Fibroblast of lung (primary cell): ENCODE data around the gene CD320. TPM values are rescaled to one million over a fixed set of nuclear protein-coding genes. Genes with fewer than 3 reads are reported as not detected.
"Not testable (repeated sequence)": the region's sequence is repeated elsewhere in the genome, so short reads cannot be mapped to it uniquely, and the experiment has no call there.

Experiments
- DNase-seq, 2 donors: peaks; one replicate each; pipeline versions ENCODE4 v3.0.0 to v3.0.0-alpha.2; 2010; ENCODE audit warnings: low read depth in 2 of 2
- H2AFZ ChIP-seq: 2 replicates; pipeline ENCODE4 v1.5.1; 2012; ENCODE audit warnings: low read length, control low read depth, inconsistent platforms
- H3K27ac ChIP-seq: 2 replicates; pipeline ENCODE4 v1.5.1; 2011; ENCODE audit warnings: low read length, control low read depth; ENCODE audit not compliant: insufficient read depth
- H3K27me3 ChIP-seq: 2 replicates; pipeline ENCODE4 v1.5.1; 2011; ENCODE audit warnings: mild to moderate bottlenecking, low read length; ENCODE audit not compliant: control insufficient read depth, insufficient read depth
- H3K36me3 ChIP-seq: 2 replicates; pipeline ENCODE4 v1.5.1; 2011; ENCODE audit warnings: low read length; ENCODE audit not compliant: control insufficient read depth, insufficient read depth
- H3K4me1 ChIP-seq: 2 replicates; pipeline ENCODE4 v1.5.1; 2011; ENCODE audit warnings: low read length; ENCODE audit not compliant: control insufficient read depth, insufficient read depth; ENCODE audit errors: extremely low read depth
- H3K4me2 ChIP-seq: 2 replicates; pipeline ENCODE4 v1.5.1; 2011; ENCODE audit warnings: low read length, control low read depth; ENCODE audit not compliant: insufficient read depth; ENCODE audit errors: extremely low read depth
- H3K4me3 ChIP-seq, 4 experiments: fragments of 200-600 bp in 1 of 4; sonication (generic) in 1 of 4; replicated peaks in 1 of 4; 2 replicates each; pipeline ENCODE4 v1.5.1; 2011 to 2016; ENCODE audit warnings: low read length in 4 of 4, low read depth in 3 of 4, mild to moderate bottlenecking in 3 of 4, control low read depth in 2 of 4, inconsistent platforms in 1 of 4, mixed read lengths in 1 of 4; ENCODE audit not compliant: insufficient read depth in 1 of 4; ENCODE audit errors: control extremely low read depth in 1 of 4
- H3K79me2 ChIP-seq: 2 replicates; pipeline ENCODE4 v1.5.1; 2012; ENCODE audit warnings: mild to moderate bottlenecking, low read length, inconsistent platforms; ENCODE audit not compliant: control insufficient read depth, insufficient read depth
- H3K9ac ChIP-seq: 2 replicates; pipeline ENCODE4 v1.5.1; 2011; ENCODE audit warnings: mild to moderate bottlenecking, low read length, control low read depth; ENCODE audit not compliant: insufficient read depth
- H3K9me3 ChIP-seq: 2 replicates; pipeline ENCODE4 v1.5.1; 2012; ENCODE audit warnings: low read depth, low read length; ENCODE audit not compliant: control insufficient read depth, insufficient read depth
- H4K20me1 ChIP-seq: 2 replicates; pipeline ENCODE4 v1.5.1; 2011; ENCODE audit warnings: low read length; ENCODE audit not compliant: control insufficient read depth, insufficient read depth; ENCODE audit errors: extremely low read depth
- EZH2 ChIP-seq: IDR thresholded peaks from 2 replicates; pipeline ENCODE4 v1.5.1; 2012; ENCODE audit warnings: low read length, control low read depth, mild to moderate bottlenecking; ENCODE audit errors: missing control alignments
- polyA minus RNA-seq: library from RNA; depleted of rRNA, polyadenylated mRNA; stranded (reverse); fragments of >200 nt; gene quantifications from 2 replicates; pipeline ENCODE4 v1.2.3, GENCODE V29; 2011; ENCODE audit warnings: low replicate concordance
- polyA plus RNA-seq, 2 donors: library from polyadenylated mRNA; depleted of rRNA in 1 of 2; stranded (reverse) in 1 of 2; unstranded in 1 of 2; fragments of >200 nt; gene quantifications; 2 replicates each; pipeline ENCODE4 v1.2.1, GENCODE V29; 2011 to 2012; ENCODE audit warnings: missing spikeins in 1 of 2
- total RNA-seq: library from RNA; depleted of rRNA; stranded (reverse); fragments of >200 nt; gene quantifications from 2 replicates; pipeline ENCODE4 v1.2.1, GENCODE V29; 2014
- TF ChIP-seq, protein P1 (sequence below), 2 donors: IDR thresholded peaks in 1 of 2; conservative IDR thresholded peaks in 1 of 2; 1 replicate in 1 of 2; 2 replicates in 1 of 2; pipeline ENCODE4 v1.5.1; 2011 to 2012; ENCODE audit warnings: low read length in 2 of 2, control low read depth in 1 of 2, inconsistent platforms in 1 of 2, low read depth in 1 of 2, mild to moderate bottlenecking in 1 of 2

CD320 gene
- 9.8 and 22.6 TPM in 2 replicates for total RNA-seq
- 13.9 and 29.1 TPM in 2 replicates for polyA plus RNA-seq
- 24.4 and 49.0 TPM in 2 replicates for polyA plus RNA-seq (2012)
- 19.4 and 23.0 TPM in 2 replicates for polyA minus RNA-seq

DNA sequence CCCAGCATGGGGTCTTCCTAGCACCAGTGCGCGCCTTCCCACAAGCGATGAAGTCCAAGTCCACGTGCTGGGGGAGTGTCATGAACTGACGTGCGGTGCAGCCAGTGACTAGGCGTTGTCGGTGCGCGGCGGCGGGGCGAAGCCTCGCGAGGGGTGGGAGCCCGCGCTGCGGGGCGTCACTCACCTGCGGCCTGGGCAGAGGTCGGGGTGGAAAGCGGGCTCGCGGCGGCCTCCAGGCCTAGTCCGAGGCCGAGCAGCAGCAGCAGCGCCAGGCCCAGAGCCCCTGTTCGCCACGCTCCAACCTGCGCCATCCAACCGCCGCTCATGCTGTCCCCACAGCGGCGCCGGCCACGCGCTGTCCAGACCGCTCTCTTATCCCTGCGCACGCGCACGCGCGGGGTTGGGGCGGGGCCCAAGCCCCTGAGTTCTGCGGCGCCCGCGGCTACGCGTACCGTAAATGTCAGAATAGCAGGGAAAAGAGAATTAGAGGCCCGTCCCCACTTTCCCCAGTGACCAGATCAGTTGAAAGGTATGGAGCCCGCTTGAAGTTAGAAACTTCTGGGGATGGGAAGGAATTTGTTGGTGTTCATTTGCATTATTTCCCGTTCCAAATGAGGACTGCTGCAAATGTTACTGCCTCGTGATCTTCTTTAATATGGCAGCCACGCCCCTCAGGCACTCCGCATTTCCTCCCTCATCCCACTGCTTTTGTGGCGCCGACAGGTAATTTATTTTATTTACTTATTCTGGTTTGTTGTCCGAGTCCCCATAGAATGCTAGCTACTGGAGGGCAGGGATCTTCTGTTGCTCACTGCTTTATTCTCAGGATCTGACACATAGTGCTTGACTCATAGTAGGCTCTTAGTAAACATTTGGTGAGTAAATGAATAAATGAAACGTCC lies at the start of gene CD320:
Gene CD320, minus strand, starts transcription at position 394 of the 902 bp plus-strand sequence. Its CDS starts 68 bp downstream, at position 326.
- Histone ChIP-seq H3K4me1 (peaks cover 9% of the 10 kb centered on the region), H3K36me3 (peaks cover 7% of the 10 kb centered on the region), H3K79me2 (no peaks in the 10 kb centered on the region), H3K27ac (peak within 1 kb of the TSS; percentile 61), H3K4me3 (peak within 1 kb of the TSS; percentile 27 to 65 (median 50)), H3K9ac (peak within 1 kb of the TSS; percentile 65), H2AFZ (peak within 1 kb of the TSS; percentile 52), H4K20me1 (no peaks in the 10 kb centered on the region), H3K4me2 (peak within 1 kb of the TSS; percentile 87), H3K9me3 (no peaks in the 10 kb centered on the region), H3K27me3 (no peaks in the 10 kb centered on the region)
- peak; percentile 86 to 89 for DNase-seq
- TF ChIP-seq, protein P1, sequence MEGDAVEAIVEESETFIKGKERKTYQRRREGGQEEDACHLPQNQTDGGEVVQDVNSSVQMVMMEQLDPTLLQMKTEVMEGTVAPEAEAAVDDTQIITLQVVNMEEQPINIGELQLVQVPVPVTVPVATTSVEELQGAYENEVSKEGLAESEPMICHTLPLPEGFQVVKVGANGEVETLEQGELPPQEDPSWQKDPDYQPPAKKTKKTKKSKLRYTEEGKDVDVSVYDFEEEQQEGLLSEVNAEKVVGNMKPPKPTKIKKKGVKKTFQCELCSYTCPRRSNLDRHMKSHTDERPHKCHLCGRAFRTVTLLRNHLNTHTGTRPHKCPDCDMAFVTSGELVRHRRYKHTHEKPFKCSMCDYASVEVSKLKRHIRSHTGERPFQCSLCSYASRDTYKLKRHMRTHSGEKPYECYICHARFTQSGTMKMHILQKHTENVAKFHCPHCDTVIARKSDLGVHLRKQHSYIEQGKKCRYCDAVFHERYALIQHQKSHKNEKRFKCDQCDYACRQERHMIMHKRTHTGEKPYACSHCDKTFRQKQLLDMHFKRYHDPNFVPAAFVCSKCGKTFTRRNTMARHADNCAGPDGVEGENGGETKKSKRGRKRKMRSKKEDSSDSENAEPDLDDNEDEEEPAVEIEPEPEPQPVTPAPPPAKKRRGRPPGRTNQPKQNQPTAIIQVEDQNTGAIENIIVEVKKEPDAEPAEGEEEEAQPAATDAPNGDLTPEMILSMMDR (conservative IDR thresholded peaks at IDR 0.05 in 1 of 2, IDR thresholded peaks at IDR 0.05 in 1 of 2; ENCODE audit: low read depth in 1 of 2, low read length in 2 of 2) = no peak
- TF ChIP-seq EZH2 = no peak

- no peaks in the 10 kb centered on the region for H3K9me3 ChIP-seq
- no peak overlapping the region for H3K9ac ChIP-seq
- H3K4me3 ChIP-seq = no peak overlapping the region
- no peaks in the 10 kb centered on the region for H4K20me1 ChIP-seq
- H2AFZ ChIP-seq = no peak overlapping the region
- H3K27me3 ChIP-seq = no peaks in the 10 kb centered on the region
- no peak overlapping the region for H3K27ac ChIP-seq
- peaks cover 10% of the 10 kb centered on the region for H3K4me1 ChIP-seq
- no peaks in the 10 kb centered on the region for H3K36me3 ChIP-seq
- peak in 1 of 2 donors; percentile 27 for DNase-seq
- H3K4me2 ChIP-seq = no peak overlapping the region
- H3K79me2 ChIP-seq = no peaks in the 10 kb centered on the region
- TF ChIP-seq, protein P1 (conservative IDR thresholded peaks at IDR 0.05 in 1 of 2, IDR thresholded peaks at IDR 0.05 in 1 of 2; ENCODE audit: low read depth in 1 of 2, low read length in 2 of 2) = no peak
- no peak for TF ChIP-seq EZH2
Observed at GRCh38 chr19:8357007-8357521, 48.9 kb upstream of the CD320 start.

DNA sequence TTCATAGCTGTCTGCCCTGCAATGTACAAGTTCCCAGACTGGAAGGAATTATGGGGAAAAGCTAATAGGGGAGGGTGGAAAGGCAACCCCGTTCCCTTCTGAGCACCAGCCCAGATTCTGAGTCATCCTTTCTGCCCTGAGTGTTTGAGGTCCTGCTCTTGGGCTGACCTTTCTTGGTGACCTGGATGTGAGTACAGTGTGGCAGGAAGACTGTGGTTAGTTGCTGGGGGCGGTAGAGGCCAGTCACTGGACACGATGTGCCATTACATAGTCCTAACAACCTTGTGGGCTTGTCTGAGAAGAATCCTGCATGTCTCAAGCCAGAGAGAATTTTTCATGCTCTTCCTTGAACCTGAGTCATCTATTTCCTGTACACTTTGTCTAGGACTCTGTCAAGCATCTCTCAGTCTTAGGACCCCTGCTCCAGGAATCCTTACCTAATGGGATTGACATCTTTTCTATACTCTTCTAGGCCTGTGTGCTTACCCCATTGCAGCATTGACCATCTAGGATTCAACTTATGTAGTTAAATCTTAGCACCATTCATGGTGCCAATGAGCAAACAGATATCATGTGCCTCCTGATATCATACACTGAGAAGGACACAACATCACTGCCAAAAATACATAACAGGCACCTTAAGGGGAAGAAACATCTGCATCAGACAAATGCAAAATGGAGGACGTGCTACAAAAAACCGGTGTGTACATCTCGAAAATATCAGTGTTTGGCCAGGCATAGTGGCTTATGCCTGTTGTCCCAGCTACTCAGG lies 47.7 kb upstream of the CD320 start:
- no peaks in the 10 kb centered on the region for H3K27me3 ChIP-seq
- H3K36me3 ChIP-seq = no peaks in the 10 kb centered on the region
- H3K27ac ChIP-seq = peak overlapping the region; percentile 60
- H3K9ac ChIP-seq = no peak overlapping the region
- H2AFZ ChIP-seq = no peak overlapping the region
- peak; percentile 98 for DNase-seq
- H3K9me3 ChIP-seq = no peaks in the 10 kb centered on the region
- peak overlapping the region; percentile 40 for H3K4me2 ChIP-seq
- H4K20me1 ChIP-seq = no peaks in the 10 kb centered on the region
- no peak overlapping the region for H3K4me3 ChIP-seq
- TF ChIP-seq EZH2 = no peak
- TF ChIP-seq, protein P1 (conservative IDR thresholded peaks at IDR 0.05 in 1 of 2, IDR thresholded peaks at IDR 0.05 in 1 of 2; ENCODE audit: low read depth in 1 of 2, low read length in 2 of 2) = peak in 1 of 2 donors; percentile 14
- peaks cover 7% of the 10 kb centered on the region for H3K4me1 ChIP-seq
- H3K79me2 ChIP-seq = no peaks in the 10 kb centered on the region

- not testable (repeated sequence) for H3K9ac ChIP-seq, H3K79me2 ChIP-seq, H2AFZ ChIP-seq, H3K27ac ChIP-seq, H3K9me3 ChIP-seq, H3K4me3 ChIP-seq, H3K4me2 ChIP-seq, H3K36me3 ChIP-seq, DNase-seq, H4K20me1 ChIP-seq, H3K27me3 ChIP-seq, H3K4me1 ChIP-seq
Observed at GRCh38 chr19:8352845-8353244, 44.7 kb upstream of the CD320 start.
